ENCODE measurements around the gene LTBP3. TPM values are rescaled to one million over a fixed set of nuclear protein-coding genes. Genes with fewer than 3 reads are reported as not detected.

LTBP3 gene
- total and polyA plus RNA-seq, 9 of the 15 experiments (the other 6 are each of a cell fraction or from before 2014, with no cell fraction given): 0.06 to 20.5 (median 4.8) TPM

GRCh38 chr11:65502274-65502554 is 55.9 kb downstream of the LTBP3 start (continued):
- TF ChIP-seq GTF2E2 (tag; IDR thresholded peaks at IDR 0.05) (peak; percentile 78; the same call in 1 of the 2 replicates), HNRNPL (IDR thresholded peaks at IDR 0.05; ENCODE audit: low read depth, low read length) (peak; percentile 96), TOE1 (IDR thresholded peaks at IDR 0.05; ENCODE audit: borderline replicate concordance) (no peak), TOE1 (CRISPR knock-in tag; IDR thresholded peaks at IDR 0.05; ENCODE audit: borderline replicate concordance, low read depth) (no peak), DPF2 (IDR thresholded peaks at IDR 0.05) (no peak), HNRNPH1 (optimal IDR thresholded peaks at IDR 0.05; ENCODE audit: low read depth, low read length) (peak; percentile 68), FOS (IDR thresholded peaks at IDR 0.05; ENCODE audit: extremely low read depth, insufficient read length) (no peak), ZNF197 (CRISPR knock-in tag; IDR thresholded peaks at IDR 0.05; ENCODE audit: low read depth) (no peak), DIDO1 (tag; IDR thresholded peaks at IDR 0.05; ENCODE audit: low read depth) (no peak), ATF1 (CRISPR knock-in tag; IDR thresholded peaks at IDR 0.05) (no peak), ATF1 (tag; IDR thresholded peaks at IDR 0.05) (no peak), PML (IDR thresholded peaks at IDR 0.05; ENCODE audit: low read length) (peak; percentile 4; the same call in 1 of the 2 replicates), CCNT2 (IDR thresholded peaks at IDR 0.05; ENCODE audit: borderline replicate concordance, extremely low read depth, insufficient read length, low read depth, low read length) (no peak), GABPB2 (CRISPR knock-in tag; conservative IDR thresholded peaks at IDR 0.05) (no peak), SRF (CRISPR knock-in tag; IDR thresholded peaks at IDR 0.05) (0 out of 4 replicates have a peak, but pooled peaks of 1 of the 2 experiments have one; percentile 8), GATA2 (CRISPR knock-in tag; IDR thresholded peaks at IDR 0.05) (no peak), RHOXF2B (CRISPR knock-in tag; conservative IDR thresholded peaks at IDR 0.05) (no peak), POLR2H (tag; IDR thresholded peaks at IDR 0.05; ENCODE audit: low read depth) (peak; percentile 88), ELF2 (CRISPR knock-in tag; IDR thresholded peaks at IDR 0.05) (0 out of 2 replicates have a peak, but pooled peaks have one; percentile 9), CSDE1 (IDR thresholded peaks at IDR 0.05) (0 out of 4 replicates have a peak, but pooled peaks of 1 of the 2 experiments have one; percentile 15), ADNP (tag; IDR thresholded peaks at IDR 0.05) (no peak), ZNF280B (CRISPR knock-in tag; IDR thresholded peaks at IDR 0.05) (no peak), CTCF (IDR thresholded peaks at IDR 0.05 in 2 of 3, conservative IDR thresholded peaks at IDR 0.05 in 1 of 3; ENCODE audit: insufficient read depth in 2 of 3, low read depth in 1 of 3, low read length in 3 of 3) (no peak), KLF10 (CRISPR knock-in tag; IDR thresholded peaks at IDR 0.05) (0 out of 2 replicates have a peak, but pooled peaks have one; percentile 3), CEBPB (tag; IDR thresholded peaks at IDR 0.05) (no peak), RBM25 (IDR thresholded peaks at IDR 0.05; ENCODE audit: low read depth, low read length, severe bottlenecking) (no peak), RAD21 (CRISPR knock-in tag; conservative IDR thresholded peaks at IDR 0.05 in 1 of 2, IDR thresholded peaks at IDR 0.05 in 1 of 2) (0 out of 4 replicates have a peak, but pooled peaks of 1 of the 2 experiments have one; percentile 13), FUS (optimal IDR thresholded peaks at IDR 0.05; ENCODE audit: low read depth, low read length) (peak; percentile 98), GABPA (tag; conservative IDR thresholded peaks at IDR 0.05; ENCODE audit: low read depth) (no peak), BRF1 (IDR thresholded peaks at IDR 0.05; ENCODE audit: borderline replicate concordance, extremely low read depth, insufficient read length) (no peak)
